Osteocyte (in vitro differentiated cells): Measurements from ENCODE around the gene TBX18. TPM values are rescaled to one million over a fixed set of nuclear protein-coding genes. Genes with fewer than 3 reads are reported as not detected.

Experiments
- DNase-seq: peaks from one replicate; pipeline ENCODE4 v3.0.0; 2021; ENCODE audit warnings: mixed read lengths; ENCODE audit not compliant: unreplicated experiment; ENCODE audit errors: extremely low spot score
- H3K27ac Mint-ChIP-seq: one replicate; pipeline ENCODE4 v1.8.0; 2021; ENCODE audit warnings: mild to moderate bottlenecking, mixed read lengths; ENCODE audit not compliant: unreplicated experiment
- H3K27me3 Mint-ChIP-seq: one replicate; pipeline ENCODE4 v1.8.0; 2021; ENCODE audit warnings: mixed read lengths; ENCODE audit not compliant: unreplicated experiment
- H3K36me3 Mint-ChIP-seq: one replicate; pipeline ENCODE4 v1.8.0; 2021; ENCODE audit warnings: mixed read lengths; ENCODE audit not compliant: unreplicated experiment
- H3K4me1 Mint-ChIP-seq: one replicate; pipeline ENCODE4 v1.8.0; 2021; ENCODE audit warnings: mixed read lengths; ENCODE audit not compliant: unreplicated experiment
- H3K4me3 Mint-ChIP-seq: one replicate; pipeline ENCODE4 v1.8.0; 2021; ENCODE audit warnings: mild to moderate bottlenecking, moderate library complexity, mixed read lengths; ENCODE audit not compliant: unreplicated experiment
- H3K9me3 Mint-ChIP-seq: one replicate; pipeline ENCODE4 v1.8.0; 2021; ENCODE audit warnings: mixed read lengths; ENCODE audit not compliant: unreplicated experiment
- total RNA-seq: library from RNA; stranded (reverse); gene quantifications from 2 replicates; pipeline ENCODE4 v1.2.1, GENCODE V29; 2021
- TF ChIP-seq, protein P1 (sequence below): fragments of 200-600 bp; sonication (generic); IDR thresholded peaks from 2 replicates; pipeline ENCODE4 v1.5.0; 2021; ENCODE audit warnings: antibody characterized with exemption, mild to moderate bottlenecking, moderate library complexity

Gene TBX18
- total RNA-seq, 1 donor from 2014 or later: 8.0 TPM

DNA sequence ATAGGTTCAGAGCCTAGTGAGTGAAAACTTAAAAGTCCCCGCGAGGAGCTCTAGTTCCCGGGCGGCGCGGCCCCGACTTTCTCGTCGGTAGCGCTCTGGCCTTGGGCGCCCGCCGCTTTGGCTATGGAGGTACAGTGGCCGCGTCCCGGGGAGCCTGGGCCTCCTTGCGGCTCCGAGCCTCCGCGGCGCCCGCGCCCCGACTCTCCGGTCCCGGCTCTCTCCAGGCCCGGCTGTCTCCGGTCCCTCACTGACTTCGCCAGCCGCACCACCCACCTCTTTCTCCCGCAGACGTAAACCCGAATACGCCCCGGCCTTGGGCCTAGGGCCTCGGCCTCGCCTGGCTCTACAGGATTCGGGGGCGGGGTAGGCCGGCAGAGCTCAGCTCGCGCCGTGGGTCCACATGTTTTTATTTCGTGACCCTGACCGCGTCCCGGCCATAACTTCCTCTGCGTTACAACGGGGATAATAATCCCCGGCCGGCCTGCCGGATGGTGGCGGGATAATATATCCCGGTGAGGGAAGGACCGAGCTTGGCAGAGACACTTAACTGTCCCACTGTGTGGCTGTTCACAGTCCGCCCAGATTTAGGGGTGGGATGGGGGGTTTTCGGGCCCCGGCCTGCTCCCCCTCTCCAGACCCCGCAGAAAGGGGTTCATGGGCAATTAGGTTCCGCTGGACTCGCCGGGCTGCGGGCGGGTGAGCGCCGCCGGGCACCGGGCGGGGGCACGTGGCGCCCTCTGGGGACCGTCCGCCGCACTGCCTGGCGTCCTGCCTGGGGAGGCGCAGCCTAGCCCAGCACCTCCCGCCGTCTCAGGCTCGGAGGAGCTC, 10.0 kb upstream of the TBX18 start:
- peaks cover 16% of the 10 kb centered on the region for H3K4me1 Mint-ChIP-seq
- TF ChIP-seq, protein P1, sequence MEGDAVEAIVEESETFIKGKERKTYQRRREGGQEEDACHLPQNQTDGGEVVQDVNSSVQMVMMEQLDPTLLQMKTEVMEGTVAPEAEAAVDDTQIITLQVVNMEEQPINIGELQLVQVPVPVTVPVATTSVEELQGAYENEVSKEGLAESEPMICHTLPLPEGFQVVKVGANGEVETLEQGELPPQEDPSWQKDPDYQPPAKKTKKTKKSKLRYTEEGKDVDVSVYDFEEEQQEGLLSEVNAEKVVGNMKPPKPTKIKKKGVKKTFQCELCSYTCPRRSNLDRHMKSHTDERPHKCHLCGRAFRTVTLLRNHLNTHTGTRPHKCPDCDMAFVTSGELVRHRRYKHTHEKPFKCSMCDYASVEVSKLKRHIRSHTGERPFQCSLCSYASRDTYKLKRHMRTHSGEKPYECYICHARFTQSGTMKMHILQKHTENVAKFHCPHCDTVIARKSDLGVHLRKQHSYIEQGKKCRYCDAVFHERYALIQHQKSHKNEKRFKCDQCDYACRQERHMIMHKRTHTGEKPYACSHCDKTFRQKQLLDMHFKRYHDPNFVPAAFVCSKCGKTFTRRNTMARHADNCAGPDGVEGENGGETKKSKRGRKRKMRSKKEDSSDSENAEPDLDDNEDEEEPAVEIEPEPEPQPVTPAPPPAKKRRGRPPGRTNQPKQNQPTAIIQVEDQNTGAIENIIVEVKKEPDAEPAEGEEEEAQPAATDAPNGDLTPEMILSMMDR: peak; percentile 84
- H3K27ac Mint-ChIP-seq: no peak overlapping the region
- peak; percentile 85 for DNase-seq
- H3K36me3 Mint-ChIP-seq: peaks cover 2% of the 10 kb centered on the region
- peaks cover 86% of the 10 kb centered on the region for H3K27me3 Mint-ChIP-seq
- H3K9me3 Mint-ChIP-seq: peaks cover 4% of the 10 kb centered on the region
- peak overlapping the region; percentile 72 for H3K4me3 Mint-ChIP-seq

DNA sequence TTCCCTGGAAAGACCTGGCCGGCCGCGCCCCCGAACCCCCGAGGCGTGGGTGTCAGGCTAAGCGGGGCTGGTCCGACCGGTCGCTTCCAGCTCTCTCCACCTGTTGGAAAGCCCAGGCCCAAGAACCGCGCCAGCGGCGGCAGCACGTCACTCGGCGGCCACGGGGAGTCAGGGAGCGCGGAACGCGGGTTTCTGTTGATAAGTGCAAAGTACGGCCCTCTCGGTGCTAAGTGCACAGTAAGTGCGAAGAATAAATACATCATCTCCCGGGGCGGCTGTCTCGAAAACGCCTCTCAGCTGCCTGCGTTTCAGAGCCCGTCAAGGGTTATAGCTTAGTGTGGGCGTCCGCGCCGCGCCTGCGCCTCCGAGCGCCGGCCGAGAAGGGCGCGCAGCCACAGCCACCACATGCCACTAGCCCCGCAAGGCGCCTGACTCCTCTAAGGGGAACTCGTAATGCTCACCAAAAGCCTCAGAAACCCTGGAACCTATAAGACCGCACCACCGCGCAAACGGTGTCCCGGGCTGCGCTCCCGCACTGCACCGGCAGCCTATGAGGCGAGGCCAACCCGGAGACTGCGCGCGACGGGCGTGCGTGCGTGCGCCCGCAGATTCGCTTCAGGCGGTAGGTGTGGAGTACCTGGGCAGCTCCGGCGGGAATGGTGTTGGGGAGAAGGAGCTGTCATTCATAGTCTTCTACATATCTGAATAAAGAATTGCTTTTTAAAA, 9.2 kb upstream of the TBX18 start:
- peak overlapping the region; percentile 72 for H3K4me3 Mint-ChIP-seq

DNA sequence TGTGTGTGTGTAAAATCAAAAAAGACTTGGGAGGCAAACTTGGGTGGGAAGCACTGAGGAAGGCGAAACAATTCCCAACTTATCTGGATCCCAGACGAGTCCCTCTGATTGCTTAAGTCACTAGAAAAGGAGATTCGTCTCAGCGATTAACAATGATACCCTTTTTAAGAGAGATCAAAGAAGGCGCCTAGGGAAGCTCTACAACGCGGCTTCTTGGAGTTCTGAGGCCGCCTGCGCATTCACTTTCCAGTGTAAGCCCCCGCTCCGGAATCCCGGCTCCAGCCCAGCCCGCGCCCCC, 8.7 kb upstream of the TBX18 start:
- no peak for DNase-seq
- H3K4me3 Mint-ChIP-seq: no peak overlapping the region
- TF ChIP-seq, protein P1: no peak
- H3K4me1 Mint-ChIP-seq: peaks cover 22% of the 10 kb centered on the region
- peaks cover 85% of the 10 kb centered on the region for H3K27me3 Mint-ChIP-seq
- no peak overlapping the region for H3K27ac Mint-ChIP-seq
- peaks cover 4% of the 10 kb centered on the region for H3K9me3 Mint-ChIP-seq
- peaks cover 2% of the 10 kb centered on the region for H3K36me3 Mint-ChIP-seq

More for the DNA sequence above, 9.2 kb upstream of the TBX18 start:
- Mint-ChIP-seq H3K9me3 (peaks cover 4% of the 10 kb centered on the region), H3K27ac (no peak overlapping the region), H3K4me1 (peaks cover 20% of the 10 kb centered on the region), H3K36me3 (peaks cover 2% of the 10 kb centered on the region), H3K27me3 (peaks cover 85% of the 10 kb centered on the region)
- TF ChIP-seq, protein P1: no peak
- DNase-seq: no peak

DNA sequence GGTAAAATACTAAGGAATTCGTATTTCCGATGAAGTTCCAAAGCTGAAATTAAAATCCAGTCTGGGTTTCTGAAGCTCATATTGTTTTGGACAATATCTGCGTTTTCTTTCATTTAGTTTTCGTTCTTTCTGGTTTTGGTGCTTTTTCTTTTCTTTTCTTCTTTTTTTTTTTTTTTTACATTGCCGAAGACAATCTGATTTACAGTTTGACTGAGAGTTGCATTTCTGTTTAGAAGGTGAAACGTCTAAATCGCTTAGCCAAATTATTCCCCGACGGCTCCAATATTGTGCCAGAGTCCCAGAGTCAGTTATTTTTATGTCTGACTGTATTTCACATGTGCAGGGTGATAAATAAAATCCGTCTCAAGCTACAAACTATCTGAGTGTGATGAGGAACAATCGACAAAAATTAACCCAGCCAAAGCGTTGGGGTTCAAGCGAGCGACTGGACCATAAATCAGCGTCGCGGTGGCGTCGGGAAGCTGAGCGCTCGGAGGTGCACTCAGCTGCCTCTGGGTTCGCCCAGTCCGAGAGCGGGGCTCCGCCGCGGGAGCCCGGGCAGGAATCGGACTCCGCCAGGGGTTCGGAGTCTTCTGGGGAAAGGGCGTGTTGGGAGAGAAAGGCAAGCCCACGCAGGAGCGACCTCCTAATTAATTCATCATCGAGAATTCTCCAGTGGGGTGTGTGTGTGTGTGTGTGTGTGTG, 8.2 kb upstream of the TBX18 start:
- H3K4me3 Mint-ChIP-seq: no peak overlapping the region
- H3K36me3 Mint-ChIP-seq: peaks cover 3% of the 10 kb centered on the region
- TF ChIP-seq, protein P1: no peak
- peaks cover 84% of the 10 kb centered on the region for H3K27me3 Mint-ChIP-seq
- no peak for DNase-seq
- peaks cover 5% of the 10 kb centered on the region for H3K9me3 Mint-ChIP-seq
- H3K27ac Mint-ChIP-seq: no peak overlapping the region
- peaks cover 23% of the 10 kb centered on the region for H3K4me1 Mint-ChIP-seq
